Ramos (cell line): ENCODE data around the gene RUNX1.

Experiments
- in situ Hi-C: fragments of 300-500 bp; cut with MboI; formaldehyde crosslinking; loops from one replicate; pipeline ENCODE4 v1.14.3; 2022; ENCODE audit warnings: low sequenced_read_pairs; ENCODE audit not compliant: unreplicated experiment

Gene RUNX1

DNA sequence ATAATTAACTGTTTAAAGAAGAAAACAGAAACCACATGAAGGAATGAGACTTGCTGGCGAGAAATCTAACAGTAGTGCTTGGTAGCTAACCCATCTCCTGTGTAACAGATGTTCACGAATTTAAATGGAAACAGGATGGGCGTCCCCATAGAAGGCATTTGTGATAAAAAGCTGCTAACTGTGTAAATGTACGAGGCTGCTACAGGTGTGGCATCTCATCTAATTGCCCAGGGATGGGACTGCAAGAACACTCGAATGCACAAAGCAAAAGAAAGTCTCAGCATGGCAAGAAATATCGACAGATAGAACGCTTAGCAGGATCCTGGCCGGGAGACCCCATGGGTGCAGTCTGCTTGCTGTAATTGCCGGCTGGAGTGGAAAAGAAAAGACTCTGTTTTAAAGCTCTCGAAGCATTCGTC, 112.7 kb downstream of the RUNX1 start:
- in situ Hi-C loops = no loop called here

DNA sequence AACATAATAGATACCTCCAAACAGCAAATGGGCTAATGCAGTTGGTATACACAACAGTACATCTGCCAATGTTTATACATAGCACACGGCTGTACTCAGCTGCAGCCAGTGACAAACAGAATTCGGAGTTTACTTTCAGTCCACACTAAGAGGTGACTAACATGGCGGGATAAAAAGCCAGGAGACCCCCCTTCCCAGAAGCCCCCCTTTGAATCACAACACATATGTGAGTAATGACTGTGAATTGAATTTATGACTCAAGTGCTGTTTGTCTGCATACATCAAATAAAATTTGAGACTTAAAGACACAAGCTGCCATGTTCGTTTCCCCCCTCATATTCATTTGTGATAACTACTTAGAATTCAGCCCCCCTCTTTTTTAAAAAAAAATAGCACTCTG, 113.2 kb downstream of the RUNX1 start:
- in situ Hi-C loops = no loop called here

- in situ Hi-C loops = no loop called here
Measured at GRCh38 chr21:34935452-34935851, 113.7 kb downstream of the RUNX1 start.

DNA sequence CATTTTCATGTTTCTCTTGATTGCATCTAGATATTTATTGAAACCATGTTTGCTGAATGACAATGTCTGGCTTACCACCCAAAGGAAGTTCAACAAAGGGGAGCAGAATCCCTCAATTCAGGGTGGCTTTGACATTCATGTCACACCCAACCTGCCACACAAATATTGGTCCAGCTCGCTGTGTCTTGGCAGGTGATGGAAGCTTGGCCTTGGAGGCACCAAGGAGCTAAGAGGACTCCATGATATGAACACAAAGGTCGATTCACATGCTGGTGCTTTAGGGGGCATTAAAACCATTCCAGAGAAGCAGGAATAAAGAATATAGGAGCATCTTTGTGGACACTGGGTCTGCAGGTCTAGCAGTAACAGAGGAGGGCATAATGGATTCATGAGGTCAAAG, 114.8 kb downstream of the RUNX1 start:
- in situ Hi-C loops = no loop called here

GRCh38 chr21:34933609-34934335, 115.3 kb downstream of the RUNX1 start:
- in situ Hi-C loops = no loop called here

- in situ Hi-C loops = no loop called here
Measured at GRCh38 chr21:34932233-34932632, 116.9 kb downstream of the RUNX1 start.

GRCh38 chr21:34930971-34931370, 118.1 kb downstream of the RUNX1 start:
- in situ Hi-C loops = no loop called here

DNA sequence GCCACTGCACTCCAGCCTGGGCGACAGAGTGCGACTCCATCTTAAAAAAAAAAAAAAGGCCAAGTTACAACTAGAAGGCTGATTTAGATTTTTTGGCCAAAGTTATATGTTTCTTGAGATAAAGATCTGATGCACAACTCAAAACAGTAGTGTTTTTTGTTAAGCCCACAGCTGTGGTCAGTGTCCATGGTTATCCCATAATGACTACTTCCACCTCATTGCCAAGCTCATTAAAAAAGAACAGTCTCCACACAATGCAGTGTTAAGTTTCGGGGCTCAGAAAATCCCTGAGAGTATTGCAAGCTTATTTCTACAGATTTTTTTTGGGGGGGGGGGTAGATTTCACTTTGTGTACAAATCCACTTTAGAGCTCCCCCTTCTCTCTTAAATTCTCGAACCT, 120.5 kb downstream of the RUNX1 start:
- in situ Hi-C loops = no loop called here

- in situ Hi-C loops = no loop called here
Measured at GRCh38 chr21:34927992-34928391, 121.1 kb downstream of the RUNX1 start.

GRCh38 chr21:34926803-34927467, 122.2 kb downstream of the RUNX1 start:
- in situ Hi-C loops = no loop called here

DNA sequence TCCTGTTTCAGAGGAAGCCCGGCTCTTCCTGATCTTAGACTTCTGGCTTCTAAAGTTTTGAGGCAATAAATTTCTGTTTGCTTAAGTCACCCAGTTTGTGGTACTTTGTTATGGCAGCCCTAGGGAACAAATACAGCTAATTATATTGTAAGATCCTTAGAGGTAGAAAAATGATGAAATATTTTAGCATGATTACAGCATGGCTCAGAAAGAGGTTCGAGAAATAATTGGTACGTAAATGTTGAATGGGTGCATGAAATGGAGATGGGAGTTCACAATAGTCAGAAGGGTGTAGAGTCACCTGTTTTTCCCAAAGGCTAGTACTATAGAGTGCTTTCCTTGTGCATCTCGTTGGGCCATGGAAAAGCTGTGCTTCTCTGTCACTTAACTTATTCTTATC, 123.5 kb downstream of the RUNX1 start:
- in situ Hi-C loops = no loop called here

DNA sequence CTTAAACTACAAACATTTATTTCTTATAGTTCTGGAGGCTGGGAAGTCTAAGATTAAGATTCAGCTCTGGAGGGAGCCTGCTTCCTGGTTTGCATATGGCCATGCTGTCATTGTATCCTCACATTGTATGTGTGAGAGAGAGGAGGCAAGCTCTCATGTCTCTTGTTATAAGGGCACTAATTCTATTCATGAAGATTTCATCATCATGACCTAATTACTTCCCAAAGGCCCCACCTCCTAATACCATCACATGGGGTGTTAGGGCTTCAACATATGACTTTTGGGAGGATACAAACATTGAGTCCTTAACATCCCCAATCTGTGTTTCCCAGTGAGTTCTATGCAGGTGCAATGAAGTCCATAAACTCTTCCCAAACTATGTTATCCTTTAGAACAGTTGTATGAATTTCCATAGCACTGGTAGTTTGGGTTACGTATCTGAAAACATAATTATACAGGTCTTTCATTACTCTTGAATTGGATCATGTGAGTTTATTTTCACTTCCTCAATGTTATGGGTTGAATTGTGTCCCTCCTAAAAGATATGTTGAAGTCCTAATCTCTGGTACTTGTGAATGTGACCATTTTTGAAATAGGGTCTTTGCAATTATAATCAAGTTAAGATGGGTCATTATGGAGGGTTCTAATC, 124.2 kb downstream of the RUNX1 start:
- in situ Hi-C loops = no loop called here

- in situ Hi-C loops = no loop called here
Measured at GRCh38 chr21:34924194-34924593, 124.9 kb downstream of the RUNX1 start.

- in situ Hi-C loops = no loop called here
Measured at GRCh38 chr21:34923626-34924025, 125.5 kb downstream of the RUNX1 start.

GRCh38 chr21:34923202-34923601, 125.9 kb downstream of the RUNX1 start:
- in situ Hi-C loops = no loop called here

DNA sequence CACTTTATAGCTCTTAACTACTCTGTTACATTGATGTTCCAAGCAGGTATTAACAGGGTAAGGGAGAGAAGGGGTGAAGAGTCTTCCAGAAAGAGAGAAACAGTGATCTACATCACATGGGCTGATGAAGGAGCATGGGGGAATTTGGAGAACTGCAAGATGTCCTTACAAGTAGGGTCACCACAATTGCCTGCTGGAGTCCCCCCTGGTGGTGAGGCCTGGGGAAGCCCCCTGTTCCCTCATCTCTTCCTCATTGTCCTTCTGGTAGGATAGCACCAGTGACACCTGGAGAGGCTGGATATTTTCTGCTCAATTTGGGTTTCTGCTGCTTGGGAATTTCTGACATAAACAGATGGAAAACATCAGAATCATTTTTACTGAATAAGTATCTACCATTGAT, 126.6 kb downstream of the RUNX1 start:
- in situ Hi-C loops = no loop called here

- in situ Hi-C loops = no loop called here
Measured at GRCh38 chr21:34921151-34921550, 128.0 kb downstream of the RUNX1 start.

GRCh38 chr21:34919406-34919805, 129.7 kb downstream of the RUNX1 start:
- in situ Hi-C loops = no loop called here

DNA sequence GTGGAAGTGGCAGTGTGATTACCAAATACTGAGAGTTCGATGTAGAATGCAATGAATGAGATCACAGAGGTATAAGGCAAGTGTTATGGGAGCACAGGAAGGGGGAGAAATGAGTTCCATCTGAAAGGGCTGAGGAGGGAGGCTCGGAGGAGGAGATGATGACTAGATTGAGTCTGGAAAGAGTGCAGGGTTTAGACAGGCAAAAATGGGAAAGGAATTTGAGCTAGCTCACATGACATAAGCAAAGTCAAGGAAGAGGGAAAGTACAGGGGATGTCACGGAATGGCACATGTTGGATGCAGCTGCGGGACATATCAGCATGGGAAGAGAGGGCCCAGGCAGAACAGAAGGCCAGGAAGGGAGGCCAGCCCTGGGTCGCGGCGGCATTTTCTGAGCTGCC, 132.7 kb downstream of the RUNX1 start:
- in situ Hi-C loops = no loop called here

GRCh38 chr21:34915364-34915841, 133.7 kb downstream of the RUNX1 start:
- in situ Hi-C loops = no loop called here

DNA sequence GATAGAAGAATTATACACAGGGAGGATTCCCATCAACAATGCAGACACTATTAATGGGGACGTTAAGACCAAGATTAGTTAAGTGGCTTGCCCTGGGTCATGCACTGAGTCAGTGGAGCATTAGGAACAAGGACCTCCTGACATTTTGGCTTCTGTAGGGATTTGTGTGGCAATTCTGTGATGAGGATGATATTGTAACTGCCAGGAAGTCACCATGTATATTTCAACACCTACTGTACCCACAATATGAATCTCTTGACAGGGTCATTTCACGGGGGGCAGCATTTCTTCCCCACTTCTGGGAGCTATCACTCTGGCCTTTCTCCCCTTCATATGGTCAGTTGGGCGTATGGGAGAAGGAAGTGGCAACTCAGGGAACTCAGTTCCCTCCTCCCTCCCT, 134.9 kb downstream of the RUNX1 start:
- in situ Hi-C loops = no loop called here
